K562 (cell line): ENCODE measurements around the gene TSPAN1. TPM values are rescaled to one million over a fixed set of nuclear protein-coding genes. Genes with fewer than 3 reads are reported as not detected.

Source experiments
- ATF4 ChIP-seq: fragments of 450-650 bp; formaldehyde crosslinking; IDR thresholded peaks from 2 replicates; pipeline ENCODE4 v1.4.0; 2022; ENCODE audit warnings: mild to moderate bottlenecking, moderate library complexity
- BMI1 ChIP-seq: fragments of 150-350 bp; IDR thresholded peaks from 2 replicates; pipeline ENCODE4 v1.6.1; 2014; ENCODE audit warnings: low read length
- CBX2 ChIP-seq: fragments of 200-600 bp; sonication (generic); IDR thresholded peaks from one replicate; pipeline ENCODE4 v1.6.1; 2012; ENCODE audit warnings: mild to moderate bottlenecking, low read length, inconsistent platforms; ENCODE audit not compliant: insufficient read depth, poor library complexity, severe bottlenecking
- ELF4 ChIP-seq: fragments of 450-650 bp; formaldehyde crosslinking; IDR thresholded peaks from 2 replicates; pipeline ENCODE4 v1.4.0; 2022; ENCODE audit warnings: missing genetic modification characterization
- RHOXF2B ChIP-seq: fragments of 250-450 bp; sonication (Bioruptor Pico); conservative IDR thresholded peaks from 2 replicates; pipeline ENCODE4 v1.5.1; 2021
- ZBTB7A ChIP-seq: IDR thresholded peaks from 2 replicates; pipeline ENCODE4 v1.6.1; 2011; ENCODE audit warnings: low read depth, mild to moderate bottlenecking, low read length, moderate library complexity, borderline replicate concordance; ENCODE audit not compliant: control insufficient read depth
- polyA plus RNA-seq, 8 experiments: library from polyadenylated mRNA; depleted of rRNA in 4 of 8; stranded (reverse) in 5 of 8; unstranded in 3 of 8; fragments of >200 nt; fragmentation: Nextera tagmentation in 2 of 8; fragmentation: Illumina TruSeq in 1 of 8; extraction: Ambion mirVana in 2 of 8; extraction: Trizol in 1 of 8; gene quantifications; 2 replicates each; pipeline versions ENCODE4 v1.2.1 to v1.2.3, GENCODE V29; 2011 to 2014; ENCODE audit warnings: inconsistent platforms in 1 of 8, missing spikeins in 1 of 8
- total RNA-seq, 7 experiments: library from RNA; depleted of rRNA in 6 of 7; stranded (reverse); fragments of >200 nt in 6 of 7; fragmentation: Illumina TruSeq in 2 of 7; extraction: Trizol in 2 of 7; gene quantifications; 2 replicates each; pipeline versions ENCODE4 v1.2.1 to v1.2.3, GENCODE V29; 2011 to 2021; ENCODE audit warnings: low replicate concordance in 1 of 7
- TF ChIP-seq, protein P1 (sequence below), 2 experiments: fragments of 450-650 bp in 1 of 2; sonication (generic) in 1 of 2; formaldehyde crosslinking in 1 of 2; IDR thresholded peaks in 1 of 2; conservative IDR thresholded peaks in 1 of 2; 2 replicates each; pipeline versions ENCODE4 v1.6.1 to v1.8.1; 2016 to 2023; ENCODE audit warnings: mild to moderate bottlenecking in 2 of 2, moderate library complexity in 2 of 2, inconsistent platforms in 1 of 2, missing genetic modification reagents in 1 of 2

TSPAN1 gene
- total and polyA plus RNA-seq, 9 of the 15 experiments (the other 6 are each of a cell fraction or from before 2014, with no cell fraction given), result 0.58 TPM; not detected in 8

- TF ChIP-seq, protein P1, sequence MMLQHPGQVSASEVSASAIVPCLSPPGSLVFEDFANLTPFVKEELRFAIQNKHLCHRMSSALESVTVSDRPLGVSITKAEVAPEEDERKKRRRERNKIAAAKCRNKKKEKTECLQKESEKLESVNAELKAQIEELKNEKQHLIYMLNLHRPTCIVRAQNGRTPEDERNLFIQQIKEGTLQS (IDR thresholded peaks at IDR 0.05), result peak; percentile 89
- TF ChIP-seq, protein P1 (CRISPR knock-in tag; conservative IDR thresholded peaks at IDR 0.05), result no peak
- TF ChIP-seq ELF4 (CRISPR knock-in tag) (0 out of 2 replicates have a peak, but pooled peaks have one; percentile 54), CBX2 (no peak), ATF4 (peak; percentile 83), BMI1 (no peak), RHOXF2B (CRISPR knock-in tag) (0 out of 2 replicates have a peak, but pooled peaks have one; percentile 46), ZBTB7A (peak; percentile 30; the same call in 1 of the 2 replicates)
These were observed at the start of gene TSPAN1 (continued) for GRCh38 chr1:46174448-46175231.
